8988T (cell line): ENCODE data around the gene ASAP3.

ENCODE experiments used
- DNase-seq: peaks from one replicate; pipeline ENCODE4 v3.0.0; 2011

The ASAP3 gene

DNA sequence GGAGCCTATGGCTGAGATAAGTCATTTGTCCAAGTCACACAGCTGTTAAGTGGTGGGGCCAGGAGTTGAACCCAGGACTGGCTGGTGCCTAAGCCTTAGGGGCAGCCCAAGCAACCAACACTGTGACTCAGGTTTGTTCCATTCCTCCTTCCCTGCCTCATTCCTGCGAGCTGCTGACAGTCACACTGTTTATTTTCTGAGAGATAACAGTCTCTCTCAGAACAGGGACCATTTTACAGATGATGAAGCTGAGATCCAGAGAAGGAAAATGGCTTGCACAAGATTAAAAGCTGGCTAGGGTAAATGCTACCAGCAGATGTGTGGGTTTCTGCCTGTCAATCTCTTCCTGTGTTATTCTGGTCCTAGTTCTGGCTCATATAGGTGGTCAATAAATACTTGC is 35.1 kb downstream of the ASAP3 start:
- no peak for DNase-seq

DNA sequence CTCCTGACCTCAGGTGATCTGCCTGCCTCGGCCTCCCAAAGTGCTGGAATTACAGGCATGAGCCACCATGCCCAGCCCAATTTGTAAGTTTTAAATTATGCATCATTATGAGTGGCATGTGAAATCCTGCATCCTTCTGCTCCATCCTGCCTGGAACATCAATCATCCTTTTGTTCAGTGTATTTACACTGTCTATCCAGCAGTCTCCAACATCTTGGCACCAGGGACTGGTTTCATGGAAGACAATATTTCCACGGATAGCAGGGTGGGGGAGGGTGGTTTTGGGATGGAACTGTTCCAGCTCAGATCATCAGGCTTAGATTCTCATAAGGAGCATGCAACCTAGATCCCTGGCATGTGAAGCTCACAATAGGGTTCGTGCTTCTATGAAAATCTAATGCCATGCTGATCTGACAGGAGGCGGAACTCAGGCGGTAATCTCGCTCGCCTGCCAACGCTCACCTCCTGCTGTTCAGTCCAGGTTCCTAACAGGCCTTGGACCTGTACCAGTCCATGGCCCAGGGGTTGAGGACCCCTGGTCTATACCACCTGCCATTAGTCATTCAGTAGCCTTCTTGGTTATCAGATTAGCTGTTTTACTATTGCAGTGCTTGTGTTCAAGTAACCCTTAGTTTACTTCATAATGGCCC is 37.2 kb downstream of the ASAP3 start:
- DNase-seq, result no peak

DNA sequence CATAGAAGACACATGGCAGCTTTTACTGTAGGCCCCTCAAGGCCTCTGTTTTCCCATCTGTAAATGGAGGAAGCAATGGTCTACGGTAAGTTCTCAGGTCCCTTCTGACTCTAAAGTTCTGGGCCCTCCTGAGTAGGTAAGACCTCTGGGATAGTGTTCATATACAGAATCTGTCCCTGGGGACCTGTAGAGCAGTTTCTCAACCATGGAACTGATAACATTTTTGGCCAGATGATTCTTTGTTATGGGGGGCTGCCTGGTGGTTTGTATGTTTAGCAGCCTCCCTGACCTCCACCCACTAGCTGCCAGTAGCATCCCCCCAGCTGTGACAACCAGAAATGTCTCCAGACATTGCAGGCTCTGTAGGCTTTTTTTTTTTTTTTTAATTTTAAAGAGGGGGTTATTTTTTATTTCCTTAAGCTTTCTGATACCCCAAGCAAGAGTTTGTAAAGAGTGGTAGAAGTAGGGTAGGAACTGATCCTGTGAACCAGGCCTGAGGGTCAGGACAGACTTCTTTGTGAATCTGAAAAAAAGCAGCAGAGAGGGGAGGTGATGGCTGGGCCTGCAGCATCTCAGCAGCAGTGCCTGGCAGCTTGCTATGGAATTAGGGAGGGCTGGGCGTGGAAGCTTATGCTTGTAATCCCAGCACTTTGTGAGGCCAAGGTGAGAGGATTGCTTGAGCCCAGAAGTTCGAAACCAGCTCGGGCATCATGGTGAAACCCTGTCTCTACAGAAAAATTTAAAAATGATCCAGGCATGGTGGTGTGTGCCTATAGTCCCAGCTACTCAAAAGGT is 39.2 kb downstream of the ASAP3 start:
- DNase-seq, result no peak

DNA sequence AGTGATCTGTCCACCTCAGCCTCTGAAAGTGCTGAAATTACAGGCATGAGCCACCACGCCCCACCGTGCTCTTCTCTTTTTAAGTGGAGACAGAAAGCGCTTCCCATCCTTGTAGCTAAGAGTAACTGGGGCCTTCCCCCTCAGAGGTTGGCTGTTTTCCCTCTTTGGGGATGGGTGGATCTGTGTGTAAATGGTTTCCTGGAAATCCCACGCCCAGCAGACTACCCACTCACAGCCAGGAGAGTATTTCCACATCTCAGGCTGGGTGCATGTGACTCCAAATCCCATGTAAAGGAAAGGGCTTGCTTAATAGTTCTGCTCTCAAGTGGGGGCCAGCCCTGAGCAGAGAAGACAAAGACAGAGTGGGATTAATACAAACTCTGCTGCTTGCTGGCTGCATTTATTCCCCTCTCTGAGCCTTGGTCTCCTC is 39.9 kb downstream of the ASAP3 start:
- DNase-seq, result no peak

DNA sequence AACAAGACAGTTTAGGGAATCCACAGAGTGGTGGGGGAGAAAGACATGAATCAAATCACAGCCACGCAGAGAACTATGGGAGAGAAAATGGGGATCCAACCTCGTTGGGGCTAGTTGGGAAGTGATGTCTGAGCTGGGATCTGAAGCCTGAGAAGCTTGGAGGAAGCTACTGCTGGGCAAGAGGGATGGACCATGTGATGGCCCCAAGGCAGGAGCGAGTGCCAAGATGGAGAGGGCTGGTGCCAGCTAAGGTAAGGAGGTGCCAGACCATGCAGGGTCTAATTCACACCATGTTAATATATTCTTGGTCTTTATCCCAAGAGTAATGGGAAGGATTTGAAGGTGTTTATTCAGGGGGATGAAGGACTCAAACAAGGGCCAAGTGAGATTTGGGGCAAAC is 41.2 kb downstream of the ASAP3 start:
- DNase-seq, result no peak

DNA sequence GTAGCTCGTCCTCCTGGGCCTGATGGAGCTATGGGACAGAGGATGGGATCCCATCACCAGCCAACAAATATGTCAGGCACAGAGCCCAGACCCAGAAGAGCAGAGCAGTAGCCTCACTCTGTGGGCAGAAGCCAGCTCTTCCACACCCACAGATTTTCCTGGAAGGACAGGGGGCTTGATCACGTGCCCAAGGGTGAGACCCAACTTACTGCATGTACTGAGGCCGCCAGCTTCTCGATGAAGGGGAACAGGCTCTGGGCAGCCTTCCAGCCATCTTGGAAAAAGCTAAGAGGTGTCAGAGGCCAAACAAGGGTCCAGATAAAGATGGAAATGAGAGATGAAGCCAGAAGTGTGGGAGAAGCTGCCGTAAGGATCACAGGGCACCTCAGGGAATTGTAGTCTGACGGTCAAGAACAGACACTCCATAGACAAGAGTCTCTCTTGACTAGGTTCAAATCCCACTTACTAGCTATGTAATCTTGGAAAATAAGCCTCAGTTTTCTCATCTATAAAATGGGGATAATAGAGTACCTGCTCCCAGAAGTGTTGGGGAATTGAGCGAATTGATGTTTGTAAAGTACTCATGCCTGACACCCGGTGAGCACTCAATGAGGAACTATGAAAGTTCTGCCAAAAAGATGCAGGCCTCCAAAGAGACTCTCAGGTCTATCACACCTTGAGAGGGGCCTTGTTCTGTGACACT is 42.4 kb downstream of the ASAP3 start:
- DNase-seq, result no peak

DNA sequence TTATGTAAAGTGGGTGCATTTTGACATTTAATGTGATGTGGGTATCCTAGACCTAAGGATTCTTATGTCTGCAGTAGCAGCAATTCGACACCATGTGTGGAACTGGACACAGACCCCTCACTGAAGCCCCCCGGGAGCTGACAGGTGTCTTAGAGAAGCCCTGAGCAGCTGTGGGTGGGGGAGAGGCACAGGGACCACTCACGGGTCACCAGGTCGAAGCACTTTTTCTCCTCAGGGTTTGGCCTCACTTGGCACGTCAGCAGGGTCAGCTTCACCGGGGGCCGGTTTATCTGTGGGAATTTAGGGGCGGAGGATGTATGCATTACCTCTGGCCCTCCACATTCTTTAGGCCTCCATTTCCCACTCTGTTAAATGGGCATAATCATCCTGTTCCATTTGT is 45.4 kb downstream of the ASAP3 start:
- no peak for DNase-seq

DNA sequence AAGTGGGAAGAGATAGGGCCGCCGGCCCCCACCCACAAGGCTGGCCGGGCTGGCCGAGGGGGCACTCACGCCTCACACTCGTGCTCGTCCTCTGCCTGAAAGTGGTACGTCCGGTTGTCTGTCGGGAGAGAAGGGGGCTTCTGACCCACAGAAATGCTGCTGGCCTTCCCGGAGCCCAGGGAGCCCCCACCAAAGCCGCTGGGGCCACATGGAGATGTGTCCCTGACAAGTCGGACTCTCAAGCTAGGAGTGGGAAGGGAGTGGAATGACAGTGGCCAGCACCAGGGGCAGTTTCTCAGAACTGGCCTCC is 46.7 kb downstream of the ASAP3 start:
- DNase-seq, result no peak

DNA sequence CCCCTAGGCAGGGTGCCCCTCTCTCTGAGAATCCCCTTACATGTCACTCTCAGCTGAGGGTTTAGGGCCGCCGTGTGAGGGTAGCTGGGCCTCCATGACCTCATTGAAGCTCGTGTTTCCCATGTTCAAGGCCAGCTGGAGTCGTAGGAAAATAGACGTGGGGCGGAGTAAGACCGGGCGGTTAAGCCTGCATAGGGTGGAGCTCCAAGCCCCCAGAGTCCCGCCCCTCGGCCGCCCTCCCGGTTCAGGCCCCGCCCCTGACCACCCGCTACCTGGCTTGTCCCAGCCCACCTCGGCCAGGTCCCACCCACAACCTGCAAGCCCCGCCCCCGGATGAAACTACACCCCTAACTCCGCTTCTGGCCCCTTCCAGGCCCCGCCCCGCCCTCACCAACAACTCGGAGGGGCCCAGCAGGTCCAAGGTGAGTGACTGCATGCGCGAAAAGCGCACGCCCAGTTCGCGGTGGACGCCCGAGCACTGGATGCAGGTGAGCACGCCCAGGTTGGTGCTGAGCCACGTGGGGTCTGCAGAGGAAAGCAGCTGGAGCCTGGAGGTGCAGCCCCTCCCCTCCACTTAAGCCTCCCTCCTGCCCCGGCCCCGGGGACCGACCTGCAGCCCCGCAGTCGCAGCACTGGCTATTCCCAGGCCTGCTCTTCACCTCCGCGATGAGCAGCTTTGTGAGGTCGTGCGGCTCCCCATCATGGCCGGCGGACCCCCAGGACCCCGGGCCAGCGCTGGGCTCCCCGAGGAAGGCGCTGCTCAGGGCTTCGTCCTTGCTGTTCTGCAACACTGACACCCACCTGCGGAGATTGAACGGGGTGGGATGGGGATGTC is 47.2 kb downstream of the ASAP3 start:
- DNase-seq, result no peak

DNA sequence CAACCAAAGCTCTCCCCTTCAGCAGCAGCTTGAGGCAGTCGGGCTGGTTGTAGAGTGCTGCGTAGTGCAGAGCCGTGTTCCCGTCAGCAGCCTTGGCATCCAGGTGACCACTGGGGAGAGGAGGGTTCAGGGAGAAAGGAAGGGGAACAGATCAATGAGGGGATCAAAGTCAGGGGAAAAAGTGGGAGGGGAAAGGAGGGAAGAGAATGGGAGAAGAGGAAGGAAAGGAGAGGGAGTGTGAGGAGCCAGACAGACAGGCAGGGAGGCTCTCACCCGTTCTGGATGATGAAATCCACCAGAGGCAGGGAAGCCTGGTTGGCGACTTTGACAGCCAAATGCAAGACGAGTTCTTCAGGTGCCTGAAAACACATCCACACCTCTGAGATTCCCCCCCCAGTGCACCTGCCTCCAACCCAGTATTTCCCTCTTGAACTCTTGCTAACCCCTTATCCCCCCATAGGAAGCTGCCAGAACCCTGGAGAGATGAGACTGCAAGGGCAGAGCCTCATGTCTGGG is 49.7 kb downstream of the ASAP3 start:
- DNase-seq, result no peak

DNA sequence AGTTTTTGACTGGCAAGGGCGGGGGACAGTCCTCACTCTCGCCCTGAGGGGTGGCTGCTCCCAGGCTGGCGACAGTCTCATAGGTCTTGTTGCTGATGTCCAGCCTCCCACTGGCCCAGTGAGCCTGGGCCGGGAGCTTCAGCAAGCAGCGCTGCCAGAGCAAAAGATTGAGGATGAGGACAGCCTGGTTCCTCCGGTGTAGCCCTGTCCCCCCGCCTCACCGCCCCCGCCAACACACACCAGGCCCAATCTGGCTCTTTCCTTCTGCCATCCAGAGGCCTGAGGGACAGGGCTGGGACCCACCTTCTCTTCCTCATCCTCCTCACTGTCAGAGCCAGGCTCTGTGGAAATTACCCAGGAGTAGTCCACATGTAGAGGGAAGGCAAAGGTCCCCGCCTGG is 50.9 kb downstream of the ASAP3 start:
- no peak for DNase-seq

DNA sequence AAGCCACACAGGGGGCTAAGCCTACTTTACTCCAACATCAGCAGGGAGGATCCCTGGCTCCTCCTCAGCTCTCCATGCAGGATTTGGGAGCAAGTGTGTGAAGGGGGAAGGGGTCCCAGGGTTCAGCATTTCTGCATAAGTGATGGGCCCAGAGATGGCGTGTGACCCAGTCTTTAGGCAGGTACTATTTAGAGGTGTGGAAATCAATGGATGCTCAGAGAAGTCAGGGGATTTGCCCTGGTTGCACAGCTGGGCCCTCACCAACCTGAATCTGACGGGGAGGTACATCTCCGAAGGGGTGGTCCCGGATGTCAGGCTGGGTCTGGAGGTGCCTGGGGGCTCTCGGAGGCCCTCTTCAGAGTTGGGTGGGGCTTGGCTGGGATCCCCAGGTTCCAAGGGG is 52.5 kb downstream of the ASAP3 start:
- no peak for DNase-seq

DNA sequence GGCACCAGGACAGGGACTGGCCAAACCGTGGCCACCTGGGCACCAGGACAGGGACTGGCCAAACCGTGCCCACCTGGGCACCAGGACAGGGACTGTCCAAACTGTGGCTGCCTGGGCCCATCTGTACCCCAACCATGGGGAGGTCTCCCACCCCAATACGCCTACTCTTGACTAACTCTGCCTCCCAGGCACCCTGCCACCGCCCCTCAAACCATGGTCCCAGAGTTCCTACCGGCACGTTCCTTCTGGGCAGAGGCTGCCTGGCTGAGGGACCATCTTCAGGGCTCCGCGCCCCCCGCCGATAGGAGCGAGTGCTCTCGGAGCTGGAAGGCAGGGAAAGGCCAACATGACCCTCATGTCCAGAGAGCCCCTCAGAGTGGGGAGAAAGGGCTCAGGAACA is 53.2 kb downstream of the ASAP3 start:
- no peak for DNase-seq

DNA sequence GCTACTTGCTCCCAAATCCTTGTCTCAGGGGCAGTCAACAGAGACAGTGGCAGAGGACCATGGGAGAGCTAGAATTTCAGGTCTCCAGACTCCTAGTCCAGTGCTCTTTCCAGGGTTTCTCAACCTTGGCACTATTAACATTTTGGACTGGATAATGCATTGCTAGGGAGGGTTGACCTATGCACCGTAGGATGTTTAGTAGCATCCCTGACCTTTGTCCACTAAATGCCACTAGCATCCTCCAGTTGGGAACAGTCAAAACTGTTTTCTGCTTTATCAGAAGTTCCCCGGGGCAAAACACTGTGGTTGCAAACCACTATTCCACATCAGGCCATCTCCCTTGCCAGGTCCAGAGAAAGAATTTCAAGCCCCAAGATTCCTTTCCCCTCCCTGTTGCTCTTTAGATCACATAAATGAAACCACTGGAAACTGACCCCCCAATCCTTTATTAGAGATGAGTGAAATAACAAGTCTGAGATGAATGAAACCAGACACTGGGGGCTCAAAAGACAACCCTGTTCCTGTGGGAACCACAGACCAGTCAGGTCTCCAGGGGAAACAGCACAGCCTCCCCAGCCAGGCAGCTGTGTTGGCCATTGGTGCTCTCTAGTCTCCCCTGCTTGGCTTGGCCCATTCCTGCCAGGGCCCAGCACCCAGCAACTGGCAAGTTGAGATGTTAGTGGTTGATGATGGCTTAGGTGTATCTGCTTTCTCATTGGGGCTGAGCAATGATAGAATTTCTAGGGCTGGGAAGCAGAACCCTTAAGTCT is 55.7 kb downstream of the ASAP3 start:
- no peak for DNase-seq

DNA sequence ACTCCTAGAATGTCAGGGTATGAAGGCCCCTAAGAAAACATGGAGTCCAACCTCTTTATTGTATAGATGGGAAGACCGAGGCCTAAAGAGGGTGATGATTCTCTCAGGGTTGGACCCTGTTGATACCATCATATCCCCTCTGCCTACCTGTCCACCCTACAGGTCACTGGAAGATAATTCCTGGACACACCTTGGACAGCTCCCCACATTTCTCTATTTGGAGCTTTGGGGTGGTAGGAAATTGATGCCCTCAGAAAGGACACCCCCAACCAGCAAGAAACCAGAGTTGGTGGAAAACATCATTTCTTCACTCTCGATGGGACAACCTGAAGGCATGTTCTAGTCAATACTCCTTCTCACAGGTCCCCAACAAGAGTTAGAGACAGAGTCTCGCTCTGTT is 56.4 kb downstream of the ASAP3 start:
- no peak for DNase-seq

DNA sequence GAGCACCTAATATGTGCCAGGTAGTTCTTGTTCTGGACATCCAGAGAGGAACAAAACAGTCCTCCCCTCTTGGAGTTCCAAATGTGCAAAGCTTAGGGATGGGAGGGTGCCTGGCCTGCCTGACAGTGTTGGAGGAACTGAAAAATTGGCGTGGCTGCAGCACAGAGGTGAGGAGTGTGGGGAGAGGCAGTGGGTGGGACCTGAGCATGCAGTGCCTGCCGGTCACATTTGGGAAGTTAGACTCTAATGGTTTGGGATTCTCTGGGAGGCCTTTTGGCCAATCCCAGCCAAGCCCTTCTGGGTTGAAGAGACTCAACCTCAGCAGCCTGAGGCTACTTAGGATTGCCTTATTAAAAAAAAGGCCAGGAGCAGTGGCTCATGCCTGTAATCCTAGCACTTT is 57.2 kb downstream of the ASAP3 start:
- DNase-seq, result no peak

DNA sequence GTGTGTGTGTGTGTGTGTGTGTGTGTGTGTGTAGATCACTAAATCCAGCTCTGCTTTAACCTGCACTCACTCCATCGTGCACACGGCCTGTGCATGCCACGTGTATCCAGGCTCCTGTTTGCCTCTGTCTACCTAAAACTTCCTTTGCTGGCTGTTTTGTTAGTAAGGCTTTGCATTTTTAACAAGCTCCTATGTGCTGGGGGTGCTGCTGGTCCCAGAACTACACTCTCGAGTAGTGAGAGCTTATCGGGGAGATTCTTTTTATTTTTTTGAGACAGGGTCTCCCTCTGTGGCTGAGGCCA is 58.8 kb downstream of the ASAP3 start:
- no peak for DNase-seq

DNA sequence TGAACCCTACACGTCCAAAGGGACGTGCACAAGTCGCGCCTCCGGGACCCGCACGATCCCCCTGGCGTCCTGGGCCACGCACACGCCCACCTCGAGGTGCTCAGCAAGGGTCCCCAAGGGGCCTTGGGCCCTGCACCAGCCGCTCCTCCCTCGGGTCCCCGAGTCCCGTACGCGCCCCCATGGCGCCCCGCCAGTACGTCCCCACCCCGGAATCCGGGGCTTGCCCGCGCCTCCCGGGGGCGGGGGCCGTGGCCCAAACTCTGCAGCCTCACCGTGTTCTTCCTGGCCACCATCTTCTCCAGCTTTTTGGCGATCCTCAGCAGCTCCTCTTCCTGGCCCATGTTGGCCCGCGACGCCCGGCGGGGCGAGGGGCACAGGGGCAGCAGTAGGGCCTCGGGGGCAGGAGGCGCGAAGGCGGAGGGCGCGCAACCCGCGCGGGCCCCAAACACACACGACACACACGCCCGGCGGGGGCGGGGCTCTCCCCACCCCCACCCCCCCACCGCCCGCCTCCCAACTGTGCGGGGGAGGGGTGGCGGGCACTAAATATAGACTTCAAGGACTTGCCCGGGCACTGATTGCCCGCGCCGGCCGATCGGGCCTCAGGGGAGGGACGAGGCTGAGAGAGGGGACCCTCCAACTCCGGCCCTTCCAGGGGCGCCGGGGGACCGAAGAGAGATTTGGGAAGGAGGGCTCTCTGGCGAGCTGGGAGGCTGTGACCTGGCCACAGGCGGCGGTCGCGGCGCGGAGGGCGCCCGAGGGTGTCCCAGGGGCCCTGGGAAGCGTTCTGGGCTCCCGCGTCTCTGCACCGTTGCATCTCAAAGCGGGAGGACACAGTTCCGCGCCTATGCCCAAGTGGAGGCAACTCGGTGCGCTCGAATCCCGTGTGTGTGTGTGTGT is 59.4 kb downstream of the ASAP3 start, which contains the start of gene TCEA3:
Gene TCEA3, minus strand, starts transcription at position 456 of the 900 bp plus-strand sequence. Its CDS starts 115 bp downstream, at position 341.
- no peak for DNase-seq

DNA sequence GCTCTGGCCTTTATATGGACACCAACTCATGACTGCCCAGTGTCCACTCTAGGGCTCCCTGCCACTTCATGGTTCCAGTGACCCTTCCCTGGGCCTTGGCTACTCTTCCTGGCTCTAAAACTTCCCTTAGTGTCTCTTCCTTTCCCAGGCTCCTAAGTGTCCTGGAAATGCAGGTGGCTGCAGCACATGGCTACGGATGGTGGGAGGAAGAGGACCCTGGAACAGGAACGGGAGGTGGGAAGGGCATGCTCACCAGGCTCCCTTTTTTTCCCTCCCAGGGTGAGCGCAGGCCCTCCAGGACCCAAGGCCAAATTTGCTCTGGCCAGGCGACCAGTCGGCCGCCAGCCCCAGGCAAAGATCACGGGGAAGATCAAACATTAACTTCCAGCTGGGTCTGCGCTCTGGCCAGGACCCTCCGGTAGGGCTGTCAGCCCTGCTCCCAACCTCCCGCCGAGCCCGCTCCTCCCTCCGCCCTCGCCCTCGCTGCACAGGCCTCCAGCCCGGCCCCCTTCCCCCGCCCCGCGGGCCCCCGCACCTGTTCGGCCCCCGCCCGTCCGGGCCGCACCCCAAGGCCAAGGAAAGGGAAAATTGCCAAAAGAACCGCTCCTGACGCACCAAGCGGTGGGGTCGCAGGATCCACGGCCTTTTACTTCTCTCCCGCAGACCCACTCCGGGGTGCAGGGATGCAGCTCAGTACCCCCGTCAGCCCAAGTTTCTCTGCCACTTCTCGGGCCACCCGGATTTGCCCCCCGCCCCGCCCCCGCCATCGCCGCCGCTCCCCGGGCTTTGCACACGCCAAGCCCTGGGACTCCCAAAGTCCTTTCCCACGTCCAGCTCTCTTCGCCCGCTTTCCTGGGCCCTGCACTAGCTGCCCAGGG is 60.3 kb downstream of the ASAP3 start:
- DNase-seq, result no peak

DNA sequence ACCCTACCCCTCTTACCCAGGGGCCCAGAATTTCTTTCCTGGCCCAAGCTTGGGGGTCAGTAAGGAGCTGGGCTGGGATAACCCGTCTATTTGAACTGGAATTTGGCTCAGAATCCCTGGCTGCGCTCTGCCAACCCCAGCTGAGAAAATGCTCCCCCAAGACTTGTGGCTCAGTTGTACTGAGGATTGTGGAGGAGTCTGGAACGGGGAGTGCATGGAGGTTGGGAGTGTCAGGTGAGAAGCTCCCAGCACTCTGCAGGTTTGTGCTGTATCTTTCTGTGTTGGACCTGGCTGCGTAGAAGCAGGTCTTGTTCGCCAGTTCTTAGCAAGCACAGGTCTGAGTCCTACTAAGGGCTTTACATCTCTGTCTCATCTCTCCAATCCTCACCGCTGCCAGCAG is 61.0 kb downstream of the ASAP3 start:
- DNase-seq, result no peak
